Keratinocyte (primary cell): ENCODE measurements around the gene CCIN. TPM values are rescaled to one million over a fixed set of nuclear protein-coding genes. Genes with fewer than 3 reads are reported as not detected.

Experiments used
- DNase-seq: peaks from one replicate; pipeline ENCODE4 v3.0.0-alpha.2; 2011; ENCODE audit warnings: low read depth, missing footprints, low spot score
- FAIRE-seq: peaks from 2 replicates; lab custom pipeline; 2011; peaks lifted over from hg19 to GRCh38; lab: Jason Lieb, UNC
- H2AFZ ChIP-seq: 2 replicates; pipeline ENCODE4 v1.6.0; 2012; ENCODE audit warnings: low read length, control low read depth, inconsistent platforms; ENCODE audit not compliant: control insufficient read depth
- H3K27ac ChIP-seq: 2 replicates; pipeline ENCODE4 v1.5.1; 2011; ENCODE audit warnings: low read length; ENCODE audit not compliant: control insufficient read depth, insufficient read depth
- H3K27me3 ChIP-seq: 3 replicates; pipeline ENCODE4 v1.6.0; 2011; ENCODE audit warnings: low read length; ENCODE audit not compliant: control insufficient read depth, insufficient read depth; ENCODE audit errors: extremely low read depth
- H3K36me3 ChIP-seq, 2 experiments: 2 replicates in 1 of 2; 3 replicates in 1 of 2; pipeline ENCODE4 v1.5.1; 2011; ENCODE audit warnings: low read length in 2 of 2, mild to moderate bottlenecking in 1 of 2; ENCODE audit not compliant: control insufficient read depth in 2 of 2, insufficient read depth in 2 of 2; ENCODE audit errors: extremely low read depth in 1 of 2
- H3K4me1 ChIP-seq: 3 replicates; pipeline ENCODE4 v1.5.1; 2011; ENCODE audit warnings: low read length; ENCODE audit not compliant: control insufficient read depth, insufficient read depth; ENCODE audit errors: extremely low read depth
- H3K4me2 ChIP-seq: 3 replicates; pipeline ENCODE4 v1.6.0; 2011; ENCODE audit warnings: low read depth, low read length; ENCODE audit not compliant: control insufficient read depth, insufficient read depth; ENCODE audit errors: extremely low read depth
- H3K4me3 ChIP-seq, 3 experiments: fragments of 200-600 bp in 1 of 3; sonication (generic) in 1 of 3; 2 replicates in 2 of 3; 3 replicates in 1 of 3; pipeline ENCODE4 v1.5.1; 2011 to 2016; ENCODE audit warnings: low read length in 3 of 3, mild to moderate bottlenecking in 3 of 3, control low read depth in 2 of 3, inconsistent platforms in 1 of 3, low read depth in 1 of 3, mixed read lengths in 1 of 3, mixed run types in 1 of 3, moderate library complexity in 1 of 3; ENCODE audit not compliant: control insufficient read depth in 2 of 3, insufficient read depth in 2 of 3; ENCODE audit errors: extremely low read depth in 1 of 3
- H3K79me2 ChIP-seq: 2 replicates; pipeline ENCODE4 v1.6.0; 2012; ENCODE audit warnings: low read length; ENCODE audit not compliant: control insufficient read depth, insufficient read depth
- H3K9ac ChIP-seq: 3 replicates; pipeline ENCODE4 v1.6.0; 2011; ENCODE audit warnings: low read length; ENCODE audit not compliant: control insufficient read depth, insufficient read depth; ENCODE audit errors: extremely low read depth
- H3K9me1 ChIP-seq: 3 replicates; pipeline ENCODE4 v1.6.0; 2011; ENCODE audit warnings: low read length; ENCODE audit not compliant: control insufficient read depth, insufficient read depth; ENCODE audit errors: extremely low read depth
- H3K9me3 ChIP-seq: 2 replicates; pipeline ENCODE4 v1.5.1; 2012; ENCODE audit warnings: low read depth, low read length; ENCODE audit not compliant: control insufficient read depth
- H4K20me1 ChIP-seq: 3 replicates; pipeline ENCODE4 v1.6.0; 2011; ENCODE audit warnings: low read length; ENCODE audit not compliant: control insufficient read depth, insufficient read depth; ENCODE audit errors: extremely low read depth
- EZH2 ChIP-seq: IDR thresholded peaks from one replicate; pipeline ENCODE4 v1.6.1; 2012; ENCODE audit warnings: inconsistent platforms, mild to moderate bottlenecking, low read length, moderate library complexity
- dilution Hi-C: fragments of 300-500 bp; cut with MboI; formaldehyde crosslinking; loops from one replicate; pipeline ENCODE4 v1.7.0; 2020; ENCODE audit warnings: low sequenced_read_pairs; ENCODE audit not compliant: extremely low pct_ligation_motif_present
- polyA plus RNA-seq, 5 experiments: library from polyadenylated mRNA; depleted of rRNA in 3 of 5; stranded (reverse) in 3 of 5; stranded (forward) in 1 of 5; unstranded in 1 of 5; fragments of >200 nt; gene quantifications; 1 replicate in 1 of 5; 2 replicates in 3 of 5; 3 replicates in 1 of 5; pipeline versions ENCODE4 v1.2.1 to v1.2.3, GENCODE V29; 2011 to 2012; ENCODE audit warnings: missing spikeins in 2 of 5, low read depth in 1 of 5, low replicate concordance in 1 of 5
- TF ChIP-seq, protein P1 (sequence below), 3 experiments: IDR thresholded peaks in 1 of 3; conservative IDR thresholded peaks in 1 of 3; optimal IDR thresholded peaks in 1 of 3; 2 replicates in 2 of 3; 3 replicates in 1 of 3; pipeline versions ENCODE3 to v1.5.1; 2011; ENCODE audit warnings: low read length in 3 of 3, mild to moderate bottlenecking in 3 of 3, moderate library complexity in 2 of 3, control low read depth in 1 of 3, inconsistent platforms in 1 of 3; ENCODE audit not compliant: insufficient read depth in 2 of 3; ENCODE audit errors: extremely low read depth in 1 of 3

CCIN gene
- polyA plus RNA-seq, 1 donor (not counting 4 experiments of a cell fraction or from before 2014, with no cell fraction given), result not detected

DNA sequence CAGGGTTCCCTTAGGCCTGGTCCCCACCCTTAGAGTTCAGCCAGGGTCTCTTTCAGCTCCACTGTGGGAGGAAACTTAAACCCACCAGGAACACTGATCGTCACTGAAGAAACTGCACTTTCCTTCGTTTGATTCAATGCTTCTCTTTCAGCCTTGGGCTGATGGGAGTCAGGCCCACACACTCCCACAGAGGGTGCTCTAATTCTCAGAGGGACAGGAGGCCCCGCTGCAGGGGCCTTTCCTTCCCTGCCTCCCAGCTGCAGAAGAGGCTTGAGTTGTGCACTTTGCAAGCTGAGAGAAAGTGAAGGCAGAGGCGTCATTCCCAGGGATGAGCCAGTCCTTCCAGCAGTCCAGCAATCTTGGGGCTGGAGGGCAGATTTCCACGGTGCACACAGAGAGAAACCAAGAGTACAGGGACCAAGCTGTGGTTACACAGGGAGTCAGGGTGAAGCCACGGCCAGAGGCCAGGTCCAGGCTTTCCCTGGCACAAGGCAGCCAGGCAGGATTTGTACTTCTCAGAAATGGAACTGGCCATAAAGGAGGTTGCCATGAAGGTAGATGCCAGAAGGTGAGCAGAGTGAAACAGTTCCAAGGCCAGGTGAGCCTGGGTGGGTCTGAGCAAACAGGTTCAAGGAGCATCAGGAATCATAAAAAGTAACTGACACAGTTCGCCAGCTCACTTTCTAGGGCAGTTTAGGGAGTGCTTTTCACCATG is 43.0 kb upstream of the CCIN start:
- dilution Hi-C loops, result no loop called here
- Histone ChIP-seq H3K4me3 (no peak overlapping the region), H3K9ac (no peak overlapping the region), H3K9me3 (no peaks in the 10 kb centered on the region), H3K36me3 (peaks cover 0 to 2% of the 10 kb centered on the region in 2 experiments), H3K79me2 (no peaks in the 10 kb centered on the region), H4K20me1 (no peaks in the 10 kb centered on the region), H3K4me1 (no peaks in the 10 kb centered on the region), H2AFZ (no peak overlapping the region), H3K4me2 (no peak overlapping the region), H3K27ac (no peak overlapping the region), H3K27me3 (no peaks in the 10 kb centered on the region), H3K9me1 (no peaks in the 10 kb centered on the region)
- DNase-seq (no peak), FAIRE-seq (no peak)
- TF ChIP-seq, protein P1, sequence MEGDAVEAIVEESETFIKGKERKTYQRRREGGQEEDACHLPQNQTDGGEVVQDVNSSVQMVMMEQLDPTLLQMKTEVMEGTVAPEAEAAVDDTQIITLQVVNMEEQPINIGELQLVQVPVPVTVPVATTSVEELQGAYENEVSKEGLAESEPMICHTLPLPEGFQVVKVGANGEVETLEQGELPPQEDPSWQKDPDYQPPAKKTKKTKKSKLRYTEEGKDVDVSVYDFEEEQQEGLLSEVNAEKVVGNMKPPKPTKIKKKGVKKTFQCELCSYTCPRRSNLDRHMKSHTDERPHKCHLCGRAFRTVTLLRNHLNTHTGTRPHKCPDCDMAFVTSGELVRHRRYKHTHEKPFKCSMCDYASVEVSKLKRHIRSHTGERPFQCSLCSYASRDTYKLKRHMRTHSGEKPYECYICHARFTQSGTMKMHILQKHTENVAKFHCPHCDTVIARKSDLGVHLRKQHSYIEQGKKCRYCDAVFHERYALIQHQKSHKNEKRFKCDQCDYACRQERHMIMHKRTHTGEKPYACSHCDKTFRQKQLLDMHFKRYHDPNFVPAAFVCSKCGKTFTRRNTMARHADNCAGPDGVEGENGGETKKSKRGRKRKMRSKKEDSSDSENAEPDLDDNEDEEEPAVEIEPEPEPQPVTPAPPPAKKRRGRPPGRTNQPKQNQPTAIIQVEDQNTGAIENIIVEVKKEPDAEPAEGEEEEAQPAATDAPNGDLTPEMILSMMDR (optimal IDR thresholded peaks at IDR 0.05 in 1 of 3, IDR thresholded peaks at IDR 0.05 in 1 of 3, conservative IDR thresholded peaks at IDR 0.05 in 1 of 3; ENCODE audit: extremely low read depth in 1 of 3, insufficient read depth in 2 of 3, low read length in 3 of 3), result no peak
- no peak for TF ChIP-seq EZH2

DNA sequence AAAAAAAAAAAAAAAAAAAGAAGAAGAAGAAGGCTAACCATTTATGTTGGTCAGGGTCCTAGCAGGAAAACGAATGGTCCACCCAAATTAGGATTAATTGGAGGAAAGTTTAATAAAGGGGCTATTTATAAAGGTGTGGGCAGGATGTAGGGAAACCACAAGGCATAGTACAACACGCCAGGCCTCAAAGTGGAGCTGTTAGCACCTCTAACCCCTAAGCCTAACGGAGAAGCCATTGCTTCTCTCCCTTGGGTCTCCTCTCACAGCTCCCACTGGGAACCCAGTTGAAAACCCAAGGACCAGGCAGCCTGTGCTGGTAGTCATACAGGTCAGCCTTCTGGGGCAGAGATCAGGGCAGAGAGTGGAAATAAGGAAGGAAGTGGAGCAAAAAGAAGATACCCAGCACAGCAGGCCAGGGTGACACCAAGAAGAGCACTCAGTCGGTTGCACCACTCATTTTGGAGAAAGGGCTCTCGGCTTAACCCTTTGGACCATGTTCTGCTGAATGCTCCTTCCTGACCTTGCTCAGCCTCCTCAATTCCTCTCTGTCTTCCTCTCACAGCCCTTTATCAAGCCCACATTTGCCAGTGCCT is 41.4 kb upstream of the CCIN start:
- no peaks in the 10 kb centered on the region for H3K27me3 ChIP-seq
- no peaks in the 10 kb centered on the region for H3K79me2 ChIP-seq
- H3K4me2 ChIP-seq, result no peak overlapping the region
- no peak overlapping the region for H3K9ac ChIP-seq
- FAIRE-seq (no peak), DNase-seq (no peak)
- dilution Hi-C loops, result no loop called here
- H2AFZ ChIP-seq, result no peak overlapping the region
- H3K9me1 ChIP-seq, result no peaks in the 10 kb centered on the region
- H4K20me1 ChIP-seq, result no peaks in the 10 kb centered on the region
- peaks cover 0 to 2% of the 10 kb centered on the region in 2 experiments for H3K36me3 ChIP-seq
- no peaks in the 10 kb centered on the region for H3K9me3 ChIP-seq
- H3K27ac ChIP-seq, result no peak overlapping the region
- H3K4me1 ChIP-seq, result peaks cover 6% of the 10 kb centered on the region
- no peak overlapping the region for H3K4me3 ChIP-seq
- TF ChIP-seq EZH2, result no peak
- TF ChIP-seq, protein P1 (optimal IDR thresholded peaks at IDR 0.05 in 1 of 3, IDR thresholded peaks at IDR 0.05 in 1 of 3, conservative IDR thresholded peaks at IDR 0.05 in 1 of 3; ENCODE audit: extremely low read depth in 1 of 3, insufficient read depth in 2 of 3, low read length in 3 of 3), result no peak
